ENCODE results near the gene ITGBL1.

The ITGBL1 gene

DNA sequence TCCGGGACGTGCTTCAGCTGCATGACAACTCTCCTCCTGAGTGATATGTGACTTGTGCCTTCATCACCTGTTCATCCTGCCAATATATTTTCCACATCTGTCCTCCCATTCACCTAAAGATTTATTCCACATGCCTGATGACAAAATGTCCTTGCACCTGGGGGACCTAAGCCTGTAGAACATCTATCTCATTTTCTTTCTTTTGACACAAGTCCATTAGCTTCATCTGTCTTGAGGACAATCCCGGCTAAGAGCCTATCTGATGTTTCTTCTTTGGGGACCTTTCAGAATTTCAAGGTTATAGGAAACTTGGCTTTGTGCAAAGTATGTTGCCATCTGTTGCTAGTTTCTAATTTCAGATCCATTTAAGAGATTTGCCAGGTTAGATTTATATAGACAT, 41.1 kb downstream of the ITGBL1 start:
- Histone ChIP-seq H3K9me3 (replicated peaks in 1 of 11) (no peaks in the 10 kb centered on the region), H3K4me1 (no peaks in the 10 kb centered on the region), H3K27ac (no peak overlapping the region), H3K4me2 (no peak overlapping the region), H3K9ac (no peak overlapping the region), H4K20me1 (no peaks in the 10 kb centered on the region), H3K36me3 (no peaks in the 10 kb centered on the region), H3K27me3 (no peaks in the 10 kb centered on the region), H3K4me3 (no peak overlapping the region)
- no peak for TF ChIP-seq Cebpa-rat (IDR thresholded peaks at IDR 0.05)

GRCh38 chr13:101499406-101499805, 46.9 kb downstream of the ITGBL1 start:
- H3K4me2 ChIP-seq, result no peak overlapping the region
- H3K27ac ChIP-seq, result no peak overlapping the region
- TF ChIP-seq Cebpa-rat (IDR thresholded peaks at IDR 0.05), result no peak
- no peaks in the 10 kb centered on the region for H3K9me3 ChIP-seq (replicated peaks in 1 of 11)
- H3K27me3 ChIP-seq, result no peaks in the 10 kb centered on the region
- H3K9ac ChIP-seq, result no peak overlapping the region
- H4K20me1 ChIP-seq, result no peaks in the 10 kb centered on the region
- no peak overlapping the region for H3K4me3 ChIP-seq
- no peaks in the 10 kb centered on the region for H3K4me1 ChIP-seq
- no peaks in the 10 kb centered on the region for H3K36me3 ChIP-seq

DNA sequence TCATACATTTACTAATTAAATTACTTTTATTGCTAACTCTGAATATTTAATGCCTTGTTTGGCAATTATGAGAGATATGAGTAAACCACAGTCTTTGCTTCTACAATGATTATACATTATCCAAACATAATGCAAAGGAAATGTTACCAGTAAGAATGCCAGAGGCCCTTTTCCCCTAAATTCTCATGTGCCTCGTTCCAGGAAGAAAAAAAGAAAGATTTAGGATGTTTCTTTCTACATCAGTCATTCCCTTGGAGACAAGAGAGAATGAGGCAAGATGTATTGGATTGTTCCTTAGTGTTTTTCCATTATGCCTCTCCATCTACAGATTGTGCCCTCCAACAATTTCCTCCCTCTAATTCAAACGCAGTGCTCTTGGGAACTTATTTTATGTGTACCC, 50.1 kb downstream of the ITGBL1 start:
- no peak for TF ChIP-seq Cebpa-rat (IDR thresholded peaks at IDR 0.05)
- Histone ChIP-seq H3K36me3 (no peaks in the 10 kb centered on the region), H3K4me2 (no peak overlapping the region), H3K27ac (no peak overlapping the region), H3K27me3 (no peaks in the 10 kb centered on the region), H3K9ac (no peak overlapping the region), H4K20me1 (no peaks in the 10 kb centered on the region), H3K4me3 (no peak overlapping the region), H3K4me1 (no peaks in the 10 kb centered on the region), H3K9me3 (replicated peaks in 1 of 11) (no peaks in the 10 kb centered on the region)

DNA sequence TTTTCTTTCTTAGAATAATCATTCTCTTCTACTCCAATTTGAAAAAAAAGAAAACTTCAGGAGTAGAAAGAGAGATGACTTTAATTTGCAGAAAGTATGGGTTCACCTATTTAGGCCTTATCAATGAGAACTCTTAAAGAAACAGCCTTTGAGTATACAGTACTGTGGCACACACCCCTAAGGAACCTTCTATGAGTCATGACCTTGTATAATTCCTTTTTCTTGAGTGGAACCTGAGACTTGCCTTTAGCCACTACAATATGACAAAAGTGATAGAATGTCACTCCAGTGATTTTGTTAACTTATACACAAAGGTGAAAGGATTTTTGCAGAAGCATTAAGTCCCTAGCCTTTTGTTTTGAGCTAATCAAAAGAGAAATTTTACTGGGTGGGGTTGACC, 58.7 kb downstream of the ITGBL1 start:
- Histone ChIP-seq H4K20me1 (no peaks in the 10 kb centered on the region), H3K36me3 (no peaks in the 10 kb centered on the region), H3K4me3 (no peak overlapping the region), H3K27me3 (no peaks in the 10 kb centered on the region), H3K9me3 (replicated peaks in 1 of 11) (peaks cover 0 to 9% (median 0%) of the 10 kb centered on the region in 11 experiments; a peak in 3 of 22 replicates), H3K9ac (no peak overlapping the region), H3K4me2 (no peak overlapping the region), H3K27ac (no peak overlapping the region), H3K4me1 (peaks cover 0 to 7% (median 0%) of the 10 kb centered on the region in 10 experiments; a peak in 2 of 20 replicates)
- no peak for TF ChIP-seq Cebpa-rat (IDR thresholded peaks at IDR 0.05)

GRCh38 chr13:101511766-101512165, 59.3 kb downstream of the ITGBL1 start:
- Histone ChIP-seq H3K4me2 (no peak overlapping the region), H4K20me1 (no peaks in the 10 kb centered on the region), H3K9me3 (replicated peaks in 1 of 11) (peaks cover 0 to 9% (median 0%) of the 10 kb centered on the region in 11 experiments; a peak in 3 of 22 replicates), H3K27me3 (no peaks in the 10 kb centered on the region), H3K4me3 (no peak overlapping the region), H3K27ac (no peak overlapping the region), H3K36me3 (no peaks in the 10 kb centered on the region), H3K4me1 (peaks cover 0 to 7% (median 0%) of the 10 kb centered on the region in 10 experiments; a peak in 2 of 20 replicates), H3K9ac (no peak overlapping the region)
- TF ChIP-seq Cebpa-rat (IDR thresholded peaks at IDR 0.05), result no peak

- H3K4me2 ChIP-seq, result no peak overlapping the region
- no peaks in the 10 kb centered on the region for H4K20me1 ChIP-seq
- peaks cover 0 to 7% (median 0%) of the 10 kb centered on the region in 10 experiments; a peak in 2 of 20 replicates for H3K4me1 ChIP-seq
- no peak overlapping the region for H3K4me3 ChIP-seq
- H3K9me3 ChIP-seq (replicated peaks in 1 of 11), result peaks cover 0 to 9% (median 0%) of the 10 kb centered on the region in 11 experiments; a peak in 3 of 22 replicates
- TF ChIP-seq Cebpa-rat (IDR thresholded peaks at IDR 0.05), result no peak
- no peaks in the 10 kb centered on the region for H3K36me3 ChIP-seq
- no peak overlapping the region for H3K27ac ChIP-seq
- no peak overlapping the region for H3K9ac ChIP-seq
- H3K27me3 ChIP-seq, result no peaks in the 10 kb centered on the region
Measured at GRCh38 chr13:101512650-101513049, 60.2 kb downstream of the ITGBL1 start.

DNA sequence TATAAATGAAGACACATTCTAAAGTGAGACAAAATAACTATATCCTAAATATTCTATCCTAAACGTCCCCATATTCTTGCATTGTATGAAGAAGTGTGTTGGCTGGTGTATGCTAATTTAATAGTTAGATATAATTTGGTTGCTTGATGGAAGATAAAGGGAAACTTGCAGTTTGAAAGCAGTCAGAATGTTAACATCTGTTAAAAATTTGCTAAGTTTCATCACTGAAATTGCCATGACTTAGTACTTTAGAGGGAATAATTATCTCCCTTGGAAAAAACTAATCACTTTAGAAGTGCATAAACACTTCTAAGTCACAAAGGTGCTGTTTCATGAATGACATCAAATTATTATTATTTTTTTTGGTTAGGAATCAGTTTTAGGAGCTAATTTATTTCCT, 61.6 kb downstream of the ITGBL1 start:
- Histone ChIP-seq H3K4me2 (no peak overlapping the region), H3K27ac (no peak overlapping the region), H3K4me1 (peaks cover 0 to 13% (median 3%) of the 10 kb centered on the region in 10 experiments; a peak in 13 of 20 replicates), H3K9ac (no peak overlapping the region), H3K27me3 (no peaks in the 10 kb centered on the region), H3K4me3 (no peak overlapping the region), H4K20me1 (no peaks in the 10 kb centered on the region), H3K9me3 (replicated peaks in 1 of 11) (peaks cover 0 to 9% (median 0%) of the 10 kb centered on the region in 11 experiments; a peak in 3 of 22 replicates), H3K36me3 (no peaks in the 10 kb centered on the region)
- no peak for TF ChIP-seq Cebpa-rat (IDR thresholded peaks at IDR 0.05)

DNA sequence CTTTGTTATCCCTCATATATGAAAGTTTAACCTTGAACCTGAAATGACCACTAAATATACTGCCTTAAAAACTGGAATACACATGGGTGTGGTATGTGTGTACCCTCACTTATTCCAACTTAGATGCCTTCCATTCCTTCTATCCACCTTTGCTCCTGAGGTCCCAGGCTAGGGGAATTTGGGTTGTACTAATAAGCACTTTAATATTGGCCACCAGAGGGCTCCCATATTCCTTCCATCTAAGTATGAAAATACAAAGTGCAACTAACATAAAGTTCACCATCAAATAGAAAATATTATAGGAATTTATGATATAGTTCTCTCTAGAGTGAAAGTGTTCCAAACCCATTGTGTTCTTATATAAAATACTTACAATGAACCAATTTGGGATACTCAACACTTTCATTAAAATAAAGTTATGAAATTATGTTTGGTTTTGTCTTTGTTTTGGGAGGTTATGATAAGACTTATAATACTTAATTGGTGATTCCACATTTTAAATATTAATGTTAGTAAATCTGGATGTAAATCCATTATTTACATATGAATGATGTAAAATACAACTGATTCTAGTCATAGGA, 62.3 kb downstream of the ITGBL1 start:
- TF ChIP-seq Cebpa-rat (IDR thresholded peaks at IDR 0.05), result no peak
- H3K4me3 ChIP-seq, result no peak overlapping the region
- H3K27me3 ChIP-seq, result no peaks in the 10 kb centered on the region
- peaks cover 0 to 20% (median 10%) of the 10 kb centered on the region in 10 experiments; a peak in 13 of 20 replicates for H3K4me1 ChIP-seq
- no peak overlapping the region for H3K9ac ChIP-seq
- H3K4me2 ChIP-seq, result no peak overlapping the region
- no peaks in the 10 kb centered on the region for H3K36me3 ChIP-seq
- no peak overlapping the region for H3K27ac ChIP-seq
- H3K9me3 ChIP-seq (replicated peaks in 1 of 11), result peaks cover 0 to 9% (median 0%) of the 10 kb centered on the region in 11 experiments; a peak in 3 of 22 replicates
- H4K20me1 ChIP-seq, result no peaks in the 10 kb centered on the region

DNA sequence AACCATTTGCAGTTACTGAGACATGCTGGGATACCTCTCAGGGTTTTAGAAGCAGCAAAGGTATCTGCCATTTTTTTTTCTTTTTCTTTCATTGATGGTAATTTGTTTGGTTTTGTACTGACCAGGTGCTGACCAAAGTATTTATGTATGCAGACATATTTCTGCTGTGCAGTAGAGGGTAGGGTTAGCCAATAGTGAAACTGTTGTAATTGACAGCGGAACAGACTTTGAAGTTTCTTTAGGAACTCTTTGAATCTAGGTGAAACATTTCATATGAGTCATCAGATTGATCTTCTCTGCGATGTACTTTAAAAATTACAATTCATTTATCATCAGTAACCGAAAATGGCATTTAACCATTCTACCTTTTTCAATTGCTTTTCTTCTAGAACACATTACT, 63.0 kb downstream of the ITGBL1 start:
- Histone ChIP-seq H3K36me3 (no peaks in the 10 kb centered on the region), H3K9me3 (replicated peaks in 1 of 11) (0 out of 22 replicates have a peak, but pooled peaks cover 0 to 3% (median 0%) of the 10 kb centered on the region in 11 experiments), H3K27me3 (no peaks in the 10 kb centered on the region), H4K20me1 (no peaks in the 10 kb centered on the region), H3K4me2 (no peak overlapping the region), H3K4me1 (peaks cover 3 to 27% (median 17%) of the 10 kb centered on the region in 10 experiments; a peak in 19 of 20 replicates), H3K4me3 (no peak overlapping the region), H3K9ac (no peak overlapping the region), H3K27ac (no peak overlapping the region)
- no peak for TF ChIP-seq Cebpa-rat (IDR thresholded peaks at IDR 0.05)

GRCh38 chr13:101516262-101516661, 63.8 kb downstream of the ITGBL1 start:
- H3K27ac ChIP-seq, result no peak overlapping the region
- H3K27me3 ChIP-seq, result no peaks in the 10 kb centered on the region
- 0 out of 22 replicates have a peak, but pooled peaks cover 0 to under 1% (median 0%) of the 10 kb centered on the region in 11 experiments for H3K9me3 ChIP-seq (replicated peaks in 1 of 11)
- H3K4me3 ChIP-seq, result no peak overlapping the region
- H3K36me3 ChIP-seq, result no peaks in the 10 kb centered on the region
- no peak overlapping the region for H3K4me2 ChIP-seq
- no peak overlapping the region for H3K9ac ChIP-seq
- peaks cover 9 to 35% (median 24%) of the 10 kb centered on the region in 10 experiments; a peak in 19 of 20 replicates for H3K4me1 ChIP-seq
- no peak for TF ChIP-seq Cebpa-rat (IDR thresholded peaks at IDR 0.05)
- no peaks in the 10 kb centered on the region for H4K20me1 ChIP-seq
